Rectal smooth muscle tissue (tissue), 1 donor: ENCODE results near the gene TBCB.

Source experiments
- H3K27ac ChIP-seq: one replicate; pipeline ENCODE4 v1.7.0; 2013; ENCODE audit warnings: low read depth, low read length, inconsistent platforms
- H3K27me3 ChIP-seq: one replicate; pipeline ENCODE4 v1.7.0; 2013; ENCODE audit warnings: low read length; ENCODE audit not compliant: control insufficient read depth, insufficient read depth
- H3K36me3 ChIP-seq: one replicate; pipeline ENCODE4 v1.7.0; 2013; ENCODE audit warnings: low read length; ENCODE audit not compliant: control insufficient read depth, insufficient read depth
- H3K4me1 ChIP-seq: one replicate; pipeline ENCODE4 v1.7.0; 2013; ENCODE audit warnings: low read length; ENCODE audit not compliant: control insufficient read depth, insufficient read depth
- H3K4me3 ChIP-seq: one replicate; pipeline ENCODE4 v1.7.0; 2013; ENCODE audit warnings: low read length
- H3K9ac ChIP-seq: one replicate; pipeline ENCODE4 v1.7.0; 2013; ENCODE audit warnings: low read length

Gene TBCB

DNA sequence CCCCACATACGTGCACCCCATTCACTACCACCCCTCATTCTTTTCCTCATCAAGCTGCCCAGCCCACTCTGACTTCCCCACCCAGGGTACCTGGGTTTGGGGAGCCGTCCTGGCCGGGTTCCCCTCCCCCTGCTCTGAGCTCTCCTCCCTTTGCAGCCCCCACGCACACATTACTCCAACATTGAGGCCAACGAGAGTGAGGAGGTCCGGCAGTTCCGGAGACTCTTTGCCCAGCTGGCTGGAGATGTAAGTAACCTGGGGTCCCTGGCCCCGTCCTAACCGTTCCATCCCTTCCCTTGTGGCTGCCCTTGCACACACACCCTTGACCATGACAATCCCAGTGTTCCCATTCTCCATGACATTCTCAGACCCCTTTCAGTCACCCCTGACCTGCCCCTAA is 27.2 kb downstream of the TBCB start:
- H3K27ac ChIP-seq = no peak overlapping the region
- peaks cover 36% of the 10 kb centered on the region for H3K36me3 ChIP-seq
- H3K4me1 ChIP-seq = peaks cover 4% of the 10 kb centered on the region
- no peak overlapping the region for H3K4me3 ChIP-seq
- no peak overlapping the region for H3K9ac ChIP-seq
- no peaks in the 10 kb centered on the region for H3K27me3 ChIP-seq

DNA sequence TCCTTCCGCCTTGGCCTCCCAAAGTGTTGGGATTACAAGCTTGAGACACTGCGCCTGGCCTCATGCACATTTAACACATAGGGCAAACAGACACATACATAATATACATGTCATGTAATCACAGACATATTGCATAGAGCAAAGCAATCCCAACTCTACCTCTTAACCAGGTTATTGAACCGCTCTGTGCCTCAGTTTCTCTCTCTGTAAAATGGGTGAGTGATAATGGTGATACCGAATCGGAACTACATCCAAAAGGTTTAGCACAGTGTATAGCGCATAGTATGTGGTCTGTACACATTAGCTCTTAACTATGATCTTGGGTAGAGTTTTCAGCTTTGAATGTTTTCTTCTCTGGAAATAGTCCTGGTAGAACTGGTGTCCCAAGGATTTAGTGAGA is 29.4 kb downstream of the TBCB start:
- no peak overlapping the region for H3K4me3 ChIP-seq
- H3K36me3 ChIP-seq = peaks cover 43% of the 10 kb centered on the region
- no peaks in the 10 kb centered on the region for H3K27me3 ChIP-seq
- no peak overlapping the region for H3K9ac ChIP-seq
- H3K27ac ChIP-seq = no peak overlapping the region
- H3K4me1 ChIP-seq = peaks cover 4% of the 10 kb centered on the region

DNA sequence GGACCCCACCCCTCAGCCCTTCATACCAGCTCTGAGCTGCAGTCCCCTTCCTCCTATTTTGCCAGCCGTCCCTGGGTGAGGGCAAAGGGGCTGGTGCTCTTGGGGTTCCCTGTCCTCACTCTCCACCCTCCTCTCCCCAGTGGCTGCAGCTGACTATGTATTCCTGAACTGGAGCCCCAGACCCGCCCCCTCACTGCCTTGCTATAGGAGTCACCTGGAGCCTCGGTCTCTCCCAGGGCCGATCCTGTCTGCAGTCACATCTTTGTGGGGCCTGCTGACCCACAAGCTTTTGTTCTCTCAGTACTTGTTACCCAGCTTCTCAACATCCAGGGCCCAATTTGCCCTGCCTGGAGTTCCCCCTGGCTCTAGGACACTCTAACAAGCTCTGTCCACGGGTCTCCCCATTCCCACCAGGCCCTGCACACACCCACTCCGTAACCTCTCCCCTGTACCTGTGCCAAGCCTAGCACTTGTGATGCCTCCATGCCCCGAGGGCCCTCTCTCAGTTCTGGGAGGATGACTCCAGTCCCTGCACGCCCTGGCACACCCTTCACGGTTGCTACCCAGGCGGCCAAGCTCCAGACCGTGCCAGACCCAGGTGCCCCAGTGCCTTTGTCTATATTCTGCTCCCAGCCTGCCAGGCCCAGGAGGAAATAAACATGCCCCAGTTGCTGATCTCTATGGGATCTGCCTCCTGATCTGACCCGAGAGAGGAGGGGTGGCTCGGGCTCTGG is 34.6 kb downstream of the TBCB start:
- H3K27ac ChIP-seq = no peak overlapping the region
- H3K36me3 ChIP-seq = peaks cover 33% of the 10 kb centered on the region
- H3K4me3 ChIP-seq = no peak overlapping the region
- H3K27me3 ChIP-seq = no peaks in the 10 kb centered on the region
- no peak overlapping the region for H3K9ac ChIP-seq
- H3K4me1 ChIP-seq = peaks cover 7% of the 10 kb centered on the region

DNA sequence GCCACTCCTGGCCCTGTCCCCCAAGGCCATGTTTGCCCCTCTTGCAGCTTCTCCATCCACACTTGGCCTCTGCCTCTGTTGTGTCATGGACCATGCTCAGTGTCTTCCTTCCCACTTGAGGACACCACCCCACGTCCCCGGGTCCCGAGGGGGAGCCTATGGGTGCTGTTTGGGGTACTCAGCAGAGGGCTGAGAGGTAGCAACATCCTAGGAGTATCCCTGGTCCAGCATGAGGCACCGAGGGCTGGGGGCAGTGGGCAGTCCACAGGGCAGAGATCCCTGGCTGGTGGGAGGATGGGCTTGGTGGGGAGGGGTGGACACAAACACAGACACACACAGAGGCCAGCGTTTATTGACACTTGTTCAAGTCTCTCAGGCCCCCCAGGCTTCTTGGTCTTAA is 35.3 kb downstream of the TBCB start:
- peaks cover 7% of the 10 kb centered on the region for H3K4me1 ChIP-seq
- no peak overlapping the region for H3K4me3 ChIP-seq
- H3K36me3 ChIP-seq = peaks cover 30% of the 10 kb centered on the region
- peak overlapping the region; percentile 97 for H3K27ac ChIP-seq
- H3K27me3 ChIP-seq = no peaks in the 10 kb centered on the region
- H3K9ac ChIP-seq = no peak overlapping the region

DNA sequence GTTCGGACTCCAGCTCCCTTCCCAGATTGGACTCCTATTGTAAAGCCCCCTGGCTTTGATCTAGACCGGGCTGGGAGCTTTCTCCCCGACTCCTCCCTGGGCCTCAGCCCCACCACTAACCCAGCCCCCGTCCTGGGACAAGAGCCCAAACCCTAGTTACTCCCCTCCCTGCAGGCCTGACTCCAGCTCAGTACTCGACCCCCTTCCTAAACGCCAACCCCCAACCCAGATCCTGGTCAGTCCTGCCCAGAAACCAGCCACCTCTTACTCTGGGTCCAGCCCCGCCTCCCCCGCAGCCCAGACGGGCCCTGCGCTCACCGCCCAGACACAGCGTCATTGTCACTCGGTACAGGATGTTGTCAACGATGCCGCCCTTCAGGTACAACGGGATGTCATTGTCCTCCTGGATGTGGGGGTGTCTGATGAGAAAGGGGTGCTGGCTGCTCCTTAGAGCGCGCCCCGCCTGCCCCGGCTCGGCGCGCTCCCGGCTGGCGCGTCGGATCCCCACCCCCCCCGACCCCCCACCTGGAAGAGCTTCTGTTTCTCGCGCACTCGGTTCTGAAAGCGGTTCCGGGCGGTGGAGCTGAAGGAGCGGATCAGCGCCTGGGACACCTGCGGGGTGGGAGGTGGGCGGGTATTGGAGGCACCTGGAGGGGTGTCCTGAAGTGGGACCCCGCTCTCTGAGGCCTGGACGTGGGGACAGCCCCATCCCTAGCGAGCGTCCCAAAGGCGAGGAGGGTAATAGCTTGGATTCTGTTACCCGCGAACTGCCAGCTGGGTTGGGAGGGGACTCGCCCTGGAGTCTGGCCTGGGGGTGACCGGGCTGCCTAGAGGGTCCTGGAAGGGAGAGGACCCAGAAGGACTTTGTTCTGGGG is 36.1 kb downstream of the TBCB start:
- Histone ChIP-seq H3K27ac (peak overlapping the region; percentile 97), H3K4me1 (peaks cover 7% of the 10 kb centered on the region), H3K36me3 (peaks cover 22% of the 10 kb centered on the region), H3K4me3 (peak overlapping the region; percentile 65), H3K9ac (peak overlapping the region; percentile 86), H3K27me3 (no peaks in the 10 kb centered on the region)

DNA sequence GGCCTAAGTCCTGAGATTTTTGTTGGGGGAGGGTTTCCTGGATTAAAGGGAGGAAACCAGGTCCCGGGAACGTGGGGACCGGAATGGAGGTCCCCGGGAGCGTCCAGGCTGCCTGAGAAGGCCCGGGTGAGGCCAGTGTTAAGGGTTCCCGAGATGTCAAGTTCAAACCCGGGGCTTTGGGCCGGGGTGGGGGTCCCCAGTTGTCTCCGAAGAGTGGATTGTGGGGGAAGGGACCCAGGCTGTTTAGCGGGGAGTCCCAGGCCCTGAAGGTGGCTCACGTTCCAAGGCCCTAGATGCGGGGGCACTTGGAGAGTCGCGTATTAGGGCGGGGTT is 36.7 kb downstream of the TBCB start:
- Histone ChIP-seq H3K36me3 (peaks cover 16% of the 10 kb centered on the region), H3K9ac (peak overlapping the region; percentile 86)

DNA sequence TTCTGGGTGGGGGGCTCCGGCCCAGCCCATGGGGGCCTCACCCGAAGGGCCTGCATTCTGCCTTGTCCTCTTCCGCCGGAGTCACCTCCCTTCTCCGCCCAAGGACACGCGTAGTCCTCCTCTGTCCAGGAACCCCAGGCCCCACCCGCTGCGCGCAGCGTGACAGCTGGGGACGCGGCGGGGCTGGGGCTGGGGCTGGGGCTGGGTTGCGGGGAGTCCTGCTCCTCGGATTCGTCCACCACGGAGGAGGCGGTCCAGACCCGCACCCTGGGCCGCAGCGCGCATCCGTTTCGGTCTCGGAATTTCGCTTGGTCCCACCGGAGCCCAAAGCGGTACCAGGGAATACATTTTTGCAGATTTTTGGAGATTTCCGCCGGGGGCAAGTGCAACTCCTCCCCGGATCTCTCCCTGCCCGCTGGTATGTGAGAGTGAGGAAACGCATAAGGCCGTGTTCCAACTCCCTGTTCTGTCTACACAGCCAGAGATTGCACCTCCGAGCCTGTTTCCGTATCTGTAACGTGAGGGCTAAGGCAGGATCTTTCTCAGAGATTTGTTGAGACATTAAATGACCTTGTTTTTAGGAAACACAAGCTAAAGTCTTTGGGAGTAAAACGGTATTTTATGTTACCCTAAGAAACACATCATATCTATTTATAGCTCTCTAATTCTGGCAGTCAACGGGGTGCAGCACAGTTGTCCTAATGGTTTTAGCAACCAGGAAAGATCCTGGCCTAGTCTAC is 37.3 kb downstream of the TBCB start, which contains the start of gene COX7A1:
TSS of gene COX7A1 (minus strand) at position 96 of the 740 bp plus-strand sequence. CDS start at position 56, 40 bp downstream.
- H3K27ac ChIP-seq = peak within 1 kb of the TSS; percentile 97
- no peaks in the 10 kb centered on the region for H3K27me3 ChIP-seq
- peak within 1 kb of the TSS; percentile 86 for H3K9ac ChIP-seq
- peaks cover 7% of the 10 kb centered on the region for H3K4me1 ChIP-seq
- peaks cover 14% of the 10 kb centered on the region for H3K36me3 ChIP-seq
- peak within 1 kb of the TSS; percentile 65 for H3K4me3 ChIP-seq

More for the DNA sequence above, 36.7 kb downstream of the TBCB start:
- peak overlapping the region; percentile 97 for H3K27ac ChIP-seq
- H3K4me1 ChIP-seq = peaks cover 7% of the 10 kb centered on the region
- peak overlapping the region; percentile 65 for H3K4me3 ChIP-seq
- no peaks in the 10 kb centered on the region for H3K27me3 ChIP-seq

DNA sequence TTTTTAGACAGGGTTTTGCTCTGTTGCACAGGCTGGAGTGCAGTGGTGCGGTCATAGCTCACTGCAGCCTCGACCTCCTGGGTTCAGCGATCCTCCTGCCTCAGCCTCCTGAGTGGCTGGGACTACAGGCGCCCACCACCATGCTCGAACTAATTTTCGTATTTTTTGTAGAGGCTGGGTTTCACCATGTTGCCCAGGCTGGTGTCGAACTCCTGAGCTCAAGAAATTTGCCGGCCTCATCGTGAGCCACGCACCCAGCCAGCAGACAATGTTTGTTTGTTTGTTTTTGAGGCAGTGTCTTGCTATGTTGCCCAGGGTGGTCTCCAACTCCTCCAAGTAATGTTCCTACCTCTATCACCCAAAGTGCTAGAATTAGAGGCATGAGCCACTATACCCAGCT is 37.9 kb downstream of the TBCB start:
- Histone ChIP-seq H3K27me3 (no peaks in the 10 kb centered on the region), H3K27ac (peak overlapping the region; percentile 97), H3K4me3 (no peak overlapping the region), H3K36me3 (peaks cover 12% of the 10 kb centered on the region), H3K4me1 (peaks cover 7% of the 10 kb centered on the region), H3K9ac (no peak overlapping the region)

DNA sequence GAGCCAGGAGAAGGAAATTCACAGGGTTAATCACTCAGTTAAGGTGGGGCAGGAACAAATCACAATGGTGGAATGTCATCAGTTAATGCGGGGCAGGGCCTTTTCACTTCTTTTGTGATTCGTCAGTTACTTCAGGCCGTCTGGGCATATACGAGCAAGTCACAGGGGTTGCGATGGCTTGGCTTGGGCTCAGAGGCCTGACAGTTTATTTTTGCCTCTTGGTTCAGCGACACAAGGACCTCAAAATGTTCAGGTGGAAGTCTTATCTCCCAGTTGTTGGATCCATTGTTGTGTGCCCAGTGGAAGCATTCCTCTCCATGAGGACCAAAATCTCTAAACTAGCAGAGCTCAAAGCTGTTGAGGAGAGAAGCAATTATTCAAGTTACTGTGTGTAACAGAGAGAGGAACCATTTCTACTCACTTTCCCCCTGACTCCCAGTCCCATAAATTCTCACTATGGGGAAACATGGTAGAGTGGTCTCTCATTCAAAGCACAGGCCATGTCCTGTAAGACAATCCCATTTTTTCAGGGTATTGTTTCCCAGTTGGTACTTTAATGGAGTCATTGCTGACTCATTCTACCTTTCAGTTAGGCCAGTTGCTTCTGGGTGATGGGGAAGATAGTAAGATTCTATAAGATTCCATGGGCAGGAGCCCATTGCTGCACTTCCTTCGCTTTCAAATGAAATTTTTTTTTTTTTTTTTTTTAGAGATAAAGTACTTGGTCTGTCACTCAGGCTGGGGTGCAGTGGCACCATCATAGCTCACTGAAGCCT is 45.7 kb downstream of the TBCB start:
- Histone ChIP-seq H3K27me3 (no peaks in the 10 kb centered on the region), H3K9ac (no peak overlapping the region), H3K27ac (no peak overlapping the region)

DNA sequence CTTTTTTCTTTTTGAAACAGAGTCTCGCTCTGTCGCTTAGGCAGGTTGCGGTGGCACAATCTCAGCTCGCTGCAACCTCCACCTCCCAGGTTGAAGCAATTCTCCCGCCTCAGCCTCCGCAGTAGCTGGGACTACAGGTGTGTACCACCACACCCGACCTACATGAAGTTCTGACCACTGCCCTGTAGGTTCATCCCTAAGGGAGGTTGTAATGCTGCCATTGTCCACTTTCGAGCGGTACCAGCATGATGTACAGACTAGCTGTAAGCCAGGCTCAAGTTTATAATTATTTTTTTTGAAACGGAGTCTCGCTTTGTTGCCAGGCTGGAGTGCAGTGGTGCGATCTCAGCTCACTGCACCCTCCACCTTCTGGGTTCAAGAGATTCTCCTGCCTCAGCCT is 48.5 kb downstream of the TBCB start:
- Histone ChIP-seq H3K4me3 (no peak overlapping the region), H3K27me3 (no peaks in the 10 kb centered on the region), H3K4me1 (no peaks in the 10 kb centered on the region), H3K9ac (no peak overlapping the region), H3K27ac (no peak overlapping the region), H3K36me3 (peaks cover 3% of the 10 kb centered on the region)

More for the DNA sequence above, 45.7 kb downstream of the TBCB start:
- H3K4me3 ChIP-seq = no peak overlapping the region
- no peaks in the 10 kb centered on the region for H3K4me1 ChIP-seq
- H3K36me3 ChIP-seq = no peaks in the 10 kb centered on the region

DNA sequence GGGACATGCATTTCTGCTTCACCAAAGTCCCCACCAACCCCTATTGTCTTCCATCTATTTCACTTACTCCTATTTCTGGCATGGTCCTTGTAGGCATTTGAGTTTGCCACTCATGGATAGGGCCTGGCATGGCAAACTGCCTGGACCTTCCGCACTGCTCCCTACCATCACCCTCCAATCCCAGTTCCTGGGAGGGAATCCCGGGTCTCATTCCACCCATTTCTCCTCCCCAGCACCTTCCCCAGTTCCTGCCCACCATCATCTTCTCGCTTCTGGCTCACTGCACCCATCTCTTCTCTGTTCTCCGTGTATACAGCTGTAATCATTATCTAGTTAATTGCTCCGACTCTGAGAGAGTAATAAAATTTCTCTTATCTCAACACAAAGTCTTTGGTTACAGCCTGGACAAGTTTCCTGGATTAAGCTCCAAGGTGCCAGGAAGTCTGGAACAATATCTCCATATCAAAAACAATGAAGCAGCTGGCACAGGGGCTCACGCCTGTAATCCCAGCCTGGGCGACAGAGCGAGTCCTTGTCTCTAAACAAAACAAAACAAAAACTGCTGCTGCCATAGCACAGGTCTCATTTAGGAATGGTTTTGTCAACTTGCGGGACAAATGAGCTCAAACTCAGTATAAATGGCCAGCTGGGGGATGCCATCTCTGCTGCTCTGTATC is 54.0 kb downstream of the TBCB start:
- Histone ChIP-seq H3K9ac (no peak overlapping the region), H3K27ac (no peak overlapping the region)

More for the DNA sequence above, 54.0 kb downstream of the TBCB start:
- peaks cover 3% of the 10 kb centered on the region for H3K36me3 ChIP-seq
- peaks cover 2% of the 10 kb centered on the region for H3K4me1 ChIP-seq
- no peak overlapping the region for H3K4me3 ChIP-seq
- no peaks in the 10 kb centered on the region for H3K27me3 ChIP-seq
